GM12878 (cell line): Measurements from ENCODE around the gene SON.

ENCODE experiments used
- CTCF ChIP-seq, 3 experiments: IDR thresholded peaks in 2 of 3; conservative IDR thresholded peaks in 1 of 3; 2 replicates each; pipeline ENCODE4 v1.5.1; 2011; ENCODE audit warnings: low read depth in 3 of 3, low read length in 3 of 3, mild to moderate bottlenecking in 3 of 3, control low read depth in 2 of 3, moderate library complexity in 2 of 3, inconsistent platforms in 1 of 3, mixed read lengths in 1 of 3; ENCODE audit not compliant: control insufficient read depth in 2 of 3, insufficient read depth in 1 of 3; ENCODE audit errors: extremely low read depth in 1 of 3
- EP300 ChIP-seq, 2 experiments: fragments of 150-350 bp in 1 of 2; IDR thresholded peaks; 2 replicates each; pipeline ENCODE4 v1.6.1; 2011 to 2012; ENCODE audit warnings: low read depth in 2 of 2, low read length in 2 of 2, borderline replicate concordance in 1 of 2, improper control_type of control experiment in 1 of 2, inconsistent platforms in 1 of 2; ENCODE audit not compliant: control insufficient read depth in 1 of 2
- POLR2A ChIP-seq: IDR thresholded peaks from 2 replicates; pipeline ENCODE4 v1.6.1; 2011; ENCODE audit warnings: low read depth, mild to moderate bottlenecking, low read length
- STAT3 ChIP-seq: IDR thresholded peaks from 2 replicates; pipeline ENCODE4 v1.6.1; 2011; ENCODE audit warnings: low read depth, low read length, improper control_type of control experiment
- ZBTB33 ChIP-seq: fragments of 450-650 bp; IDR thresholded peaks from 2 replicates; pipeline ENCODE4 v1.6.1; 2017; ENCODE audit warnings: mild to moderate bottlenecking

GRCh38 chr21:33531007-33531406 lies 11.8 kb upstream of the SON start:
- no peak for TF ChIP-seq EP300 (IDR thresholded peaks at IDR 0.05; ENCODE audit: borderline replicate concordance in 1 of 2, control insufficient read depth in 1 of 2, low read depth in 2 of 2, low read length in 2 of 2)
- no peak for TF ChIP-seq POLR2A
- no peak for TF ChIP-seq ZBTB33
- TF ChIP-seq CTCF (IDR thresholded peaks at IDR 0.05 in 2 of 3, conservative IDR thresholded peaks at IDR 0.05 in 1 of 3; ENCODE audit: control insufficient read depth in 2 of 3, extremely low read depth in 1 of 3, insufficient read depth in 1 of 3, low read depth in 3 of 3, low read length in 3 of 3), result no peak
- no peak for TF ChIP-seq STAT3
